ENCODE measurements around the gene KCNA5. TPM values are rescaled to one million over a fixed set of nuclear protein-coding genes. Genes with fewer than 3 reads are reported as not detected.

Gene KCNA5
- total RNA-seq, 1 donor from 2014 or later = 1.8 TPM

DNA sequence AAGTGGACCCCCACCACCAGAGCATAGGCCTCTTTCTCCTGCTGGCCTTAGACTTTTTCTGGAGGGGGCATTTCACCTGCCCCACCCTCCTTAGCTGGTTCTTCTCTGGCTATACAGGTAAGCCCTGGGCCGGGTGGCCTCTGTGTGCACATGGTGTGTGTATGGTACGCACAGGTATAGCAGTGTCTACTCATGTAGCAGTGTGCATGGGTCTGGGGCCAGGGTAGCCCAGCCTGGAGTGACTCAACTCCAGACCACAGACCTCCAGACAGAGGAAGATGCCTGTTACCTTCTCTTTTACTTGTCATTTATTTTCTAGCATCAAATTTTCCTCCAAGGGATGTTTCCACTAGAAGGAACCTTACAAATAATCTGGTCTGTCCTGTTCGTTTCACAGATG is 6.9 kb downstream of the KCNA5 start:
- ATAC-seq (no peak), DNase-seq (no peak)
- Histone ChIP-seq H3K9me3 (no peaks in the 10 kb centered on the region), H3K4me3 (no peak overlapping the region), H3K27me3 (peaks cover 21% of the 10 kb centered on the region), H3K36me3 (no peaks in the 10 kb centered on the region), H3K27ac (no peak overlapping the region), H3K4me1 (no peaks in the 10 kb centered on the region)
- TF ChIP-seq, protein P1, sequence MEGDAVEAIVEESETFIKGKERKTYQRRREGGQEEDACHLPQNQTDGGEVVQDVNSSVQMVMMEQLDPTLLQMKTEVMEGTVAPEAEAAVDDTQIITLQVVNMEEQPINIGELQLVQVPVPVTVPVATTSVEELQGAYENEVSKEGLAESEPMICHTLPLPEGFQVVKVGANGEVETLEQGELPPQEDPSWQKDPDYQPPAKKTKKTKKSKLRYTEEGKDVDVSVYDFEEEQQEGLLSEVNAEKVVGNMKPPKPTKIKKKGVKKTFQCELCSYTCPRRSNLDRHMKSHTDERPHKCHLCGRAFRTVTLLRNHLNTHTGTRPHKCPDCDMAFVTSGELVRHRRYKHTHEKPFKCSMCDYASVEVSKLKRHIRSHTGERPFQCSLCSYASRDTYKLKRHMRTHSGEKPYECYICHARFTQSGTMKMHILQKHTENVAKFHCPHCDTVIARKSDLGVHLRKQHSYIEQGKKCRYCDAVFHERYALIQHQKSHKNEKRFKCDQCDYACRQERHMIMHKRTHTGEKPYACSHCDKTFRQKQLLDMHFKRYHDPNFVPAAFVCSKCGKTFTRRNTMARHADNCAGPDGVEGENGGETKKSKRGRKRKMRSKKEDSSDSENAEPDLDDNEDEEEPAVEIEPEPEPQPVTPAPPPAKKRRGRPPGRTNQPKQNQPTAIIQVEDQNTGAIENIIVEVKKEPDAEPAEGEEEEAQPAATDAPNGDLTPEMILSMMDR (IDR thresholded peaks at IDR 0.05) = no peak
- intact Hi-C loops (cut with DNase I) = no loop called here

DNA sequence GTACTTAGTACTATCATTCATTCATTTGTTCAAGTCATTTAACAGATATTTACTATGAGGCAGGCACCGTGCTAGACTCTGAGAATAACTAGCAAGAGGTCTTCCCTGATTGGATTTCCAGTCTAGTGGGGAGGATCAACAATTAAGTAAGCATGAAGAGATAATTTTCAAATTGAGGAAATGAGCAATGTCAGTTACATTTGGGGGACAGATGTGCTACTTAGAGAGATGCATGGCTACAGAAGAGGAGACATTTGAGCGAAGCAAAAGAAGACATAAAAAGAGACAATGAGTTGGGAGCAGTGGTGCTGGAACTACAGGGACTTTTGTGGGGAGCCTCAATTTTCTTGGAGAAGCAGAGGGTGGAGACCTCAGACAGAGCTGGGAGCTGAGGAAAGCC is 7.7 kb downstream of the KCNA5 start:
- no peak overlapping the region for H3K4me3 ChIP-seq
- peaks cover 13% of the 10 kb centered on the region for H3K27me3 ChIP-seq
- TF ChIP-seq, protein P1 (IDR thresholded peaks at IDR 0.05) = no peak
- no peak overlapping the region for H3K27ac ChIP-seq
- DNase-seq (no peak), ATAC-seq (no peak)
- no peaks in the 10 kb centered on the region for H3K9me3 ChIP-seq
- intact Hi-C loops (cut with DNase I) = no loop called here
- no peaks in the 10 kb centered on the region for H3K4me1 ChIP-seq
- H3K36me3 ChIP-seq = no peaks in the 10 kb centered on the region

DNA sequence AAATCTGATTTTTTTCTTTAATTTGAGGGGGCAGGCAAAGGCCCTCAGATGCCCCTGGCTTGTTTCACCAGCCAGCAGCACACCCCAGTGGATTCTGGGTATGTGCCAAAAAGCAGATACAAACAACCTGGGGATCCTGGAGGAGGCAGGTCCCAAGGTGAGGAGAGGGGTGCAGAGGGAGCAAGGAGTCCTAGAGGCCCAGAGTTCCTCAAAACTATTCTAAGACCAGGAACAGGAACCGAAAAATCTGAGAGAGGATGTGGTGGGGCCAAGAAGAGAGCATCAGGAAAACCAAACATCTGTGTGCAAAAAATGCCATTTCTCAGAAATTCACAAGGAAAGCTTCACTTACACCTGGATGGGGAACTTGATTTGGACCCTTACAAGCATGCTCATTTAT is 8.2 kb downstream of the KCNA5 start:
- DNase-seq = no peak
- no peak overlapping the region for H3K4me3 ChIP-seq
- no peaks in the 10 kb centered on the region for H3K9me3 ChIP-seq
- ATAC-seq = no peak
- intact Hi-C loops (cut with DNase I) = no loop called here
- no peaks in the 10 kb centered on the region for H3K4me1 ChIP-seq
- peaks cover 7% of the 10 kb centered on the region for H3K27me3 ChIP-seq
- TF ChIP-seq, protein P1 (IDR thresholded peaks at IDR 0.05) = no peak
- H3K27ac ChIP-seq = no peak overlapping the region
- H3K36me3 ChIP-seq = no peaks in the 10 kb centered on the region

DNA sequence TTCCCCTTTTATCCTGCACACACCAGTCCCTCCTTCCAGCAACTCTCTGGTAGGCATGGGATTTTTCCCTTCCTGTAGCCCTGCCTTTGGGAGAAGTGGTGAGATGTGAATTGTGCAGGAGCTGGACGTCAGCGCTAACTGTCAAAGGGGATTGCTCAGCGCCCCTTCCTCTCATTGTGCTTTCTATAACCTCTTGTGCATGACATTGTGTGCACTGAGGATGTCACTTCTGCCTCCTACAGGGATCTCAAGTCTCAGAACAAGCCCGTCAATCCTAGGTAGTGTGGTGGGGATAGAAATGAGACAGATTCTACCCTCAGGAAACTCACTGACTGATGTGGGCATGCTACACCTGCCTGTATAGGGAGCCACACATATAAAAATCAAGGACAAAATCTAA is 8.7 kb downstream of the KCNA5 start:
- Histone ChIP-seq H3K4me1 (no peaks in the 10 kb centered on the region), H3K36me3 (no peaks in the 10 kb centered on the region), H3K27me3 (peaks cover 5% of the 10 kb centered on the region), H3K27ac (no peak overlapping the region), H3K9me3 (no peaks in the 10 kb centered on the region), H3K4me3 (no peak overlapping the region)
- intact Hi-C loops (cut with DNase I) = no loop called here
- TF ChIP-seq, protein P1 (IDR thresholded peaks at IDR 0.05) = no peak
- ATAC-seq (no peak), DNase-seq (no peak)

DNA sequence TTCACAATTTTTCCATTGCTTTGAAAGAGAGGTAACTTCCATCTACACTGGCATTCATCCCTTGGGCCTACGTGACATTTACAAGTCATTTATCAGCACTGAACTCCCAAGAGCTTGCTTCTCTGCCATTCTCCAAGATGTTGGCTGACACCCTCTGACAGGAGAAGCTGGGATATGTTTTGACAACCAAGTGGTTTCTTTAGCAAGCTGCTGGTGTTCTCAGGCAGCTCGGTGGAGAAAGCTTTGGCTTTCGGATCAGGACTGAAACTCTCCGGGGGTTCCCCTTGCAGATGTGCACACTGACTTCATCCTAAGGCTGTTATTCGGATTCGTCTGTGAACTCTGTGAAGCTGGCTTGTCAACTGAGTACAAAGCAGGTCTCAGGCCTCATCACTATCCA is 15.7 kb downstream of the KCNA5 start:
- DNase-seq (no peak), ATAC-seq (no peak)
- Histone ChIP-seq H3K27me3 (no peaks in the 10 kb centered on the region), H3K27ac (no peak overlapping the region), H3K36me3 (no peaks in the 10 kb centered on the region), H3K9me3 (no peaks in the 10 kb centered on the region), H3K4me1 (no peaks in the 10 kb centered on the region), H3K4me3 (no peak overlapping the region)
- TF ChIP-seq, protein P1 (IDR thresholded peaks at IDR 0.05) = no peak
- intact Hi-C loops (cut with DNase I) = no loop called here

DNA sequence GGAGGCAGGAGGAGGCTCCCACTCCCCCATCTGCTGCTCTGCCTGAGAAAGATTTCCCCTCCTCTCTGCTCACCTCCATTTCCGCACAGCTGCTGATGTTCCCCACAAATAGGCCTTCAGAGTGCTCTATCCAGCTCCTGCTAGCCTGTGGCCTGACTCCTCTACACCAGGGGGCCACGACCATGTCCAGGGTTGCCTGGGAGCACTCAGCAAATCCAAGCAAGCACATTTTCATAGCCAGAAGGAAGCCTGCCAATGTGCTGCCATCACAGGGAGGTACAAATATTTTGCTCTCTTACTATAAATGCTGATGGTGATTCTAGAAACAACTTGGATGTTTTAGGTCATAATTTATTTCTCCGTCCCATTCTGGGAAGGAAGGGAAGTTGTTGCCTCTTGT is 17.3 kb downstream of the KCNA5 start:
- Histone ChIP-seq H3K27me3 (no peaks in the 10 kb centered on the region), H3K9me3 (no peaks in the 10 kb centered on the region), H3K36me3 (no peaks in the 10 kb centered on the region), H3K27ac (no peak overlapping the region), H3K4me1 (no peaks in the 10 kb centered on the region), H3K4me3 (no peak overlapping the region)
- intact Hi-C loops (cut with DNase I) = no loop called here
- ATAC-seq (no peak), DNase-seq (no peak)
- TF ChIP-seq, protein P1 (IDR thresholded peaks at IDR 0.05) = no peak
